ENCODE data around the gene MYO9B. TPM values are rescaled to one million over a fixed set of nuclear protein-coding genes. Genes with fewer than 3 reads are reported as not detected.

The MYO9B gene
- total and polyA plus RNA-seq, 9 of the 15 experiments (the other 6 are each of a cell fraction or from before 2014, with no cell fraction given), result 2.4 to 77.6 (median 23.0) TPM

GRCh38 chr19:17075035-17075863 lies at the start of gene MYO9B, which contains the start of gene HAUS8 (continued):
- TF ChIP-seq NRF1 (conservative IDR thresholded peaks at IDR 0.05 in 1 of 2, IDR thresholded peaks at IDR 0.05 in 1 of 2) (peak; percentile 98 to 99), ZBTB17 (CRISPR knock-in tag; IDR thresholded peaks at IDR 0.05) (peak; percentile 64; the same call in 1 of the 2 replicates), SIN3A (IDR thresholded peaks at IDR 0.05; ENCODE audit: borderline replicate concordance in 2 of 2, control insufficient read depth in 1 of 2, low read depth in 2 of 2, low read length in 2 of 2) (peak; percentile 79 to 85; a peak in 3 of 4 replicates), RNF2 (IDR thresholded peaks at IDR 0.05) (peak; percentile 93), POLR2AphosphoS5 (IDR thresholded peaks at IDR 0.05; ENCODE audit: control insufficient read depth, insufficient read depth, low read depth, low read length) (peak; percentile 95), ARID3B (CRISPR knock-in tag; IDR thresholded peaks at IDR 0.05; ENCODE audit: borderline replicate concordance) (no peak), MITF (IDR thresholded peaks at IDR 0.05) (no peak), CXXC5 (CRISPR knock-in tag; IDR thresholded peaks at IDR 0.05) (peak; percentile 96), PKNOX1 (IDR thresholded peaks at IDR 0.05) (peak; percentile 11; the same call in 1 of the 2 replicates), ETV5 (CRISPR knock-in tag; IDR thresholded peaks at IDR 0.05; ENCODE audit: low read depth) (peak; percentile 15; the same call in 1 of the 2 replicates), ETV6 (IDR thresholded peaks at IDR 0.05; ENCODE audit: borderline replicate concordance in 1 of 2, low read depth in 2 of 2, low read length in 1 of 2) (no peak), ETV6 (CRISPR knock-in tag; IDR thresholded peaks at IDR 0.05; ENCODE audit: borderline replicate concordance) (no peak), CREM (IDR thresholded peaks at IDR 0.05; ENCODE audit: low read depth) (peak; percentile 95), PHB2 (IDR thresholded peaks at IDR 0.05; ENCODE audit: low read depth) (no peak), KLF1 (tag; IDR thresholded peaks at IDR 0.05) (peak; percentile 17; the same call in 1 of the 2 replicates), TAF9B (IDR thresholded peaks at IDR 0.05; ENCODE audit: partially characterized antibody) (peak; percentile 99), TAF1 (IDR thresholded peaks at IDR 0.05; ENCODE audit: control insufficient read depth, extremely low read depth, insufficient read depth, low read length, severe bottlenecking) (peak; percentile 99), GTF2A2 (tag; IDR thresholded peaks at IDR 0.05) (no peak), LCOR (CRISPR knock-in tag; IDR thresholded peaks at IDR 0.05) (peak; percentile 75; the same call in 1 of the 2 replicates), BCLAF1 (IDR thresholded peaks at IDR 0.05; ENCODE audit: borderline replicate concordance in 1 of 2, control insufficient read depth in 1 of 2, low read depth in 2 of 2, low read length in 1 of 2) (peak in 1 of 2 experiments; percentile 97; a peak in 2 of 4 replicates)
